ENCODE results near the gene NAV1.

DNA sequence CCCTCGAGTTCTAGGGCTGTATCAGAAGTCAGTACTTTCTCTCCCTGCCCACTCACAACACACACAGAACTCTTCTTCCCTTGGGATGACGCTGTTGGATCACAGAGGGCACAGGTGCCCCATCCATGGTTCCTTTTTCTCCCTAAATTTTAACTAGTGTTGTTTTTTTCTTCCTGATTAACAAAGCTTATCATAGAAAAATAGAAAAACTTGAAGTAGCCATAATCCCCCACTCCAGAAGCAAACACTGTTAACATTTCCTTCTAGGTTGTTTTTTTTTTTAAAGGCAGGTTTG lies 27.5 kb downstream of the NAV1 start:
- TF ChIP-seq EP300 (IDR thresholded peaks at IDR 0.05) (no peak), POLR2A (IDR thresholded peaks at IDR 0.05) (no peak), POLR2AphosphoS5 (IDR thresholded peaks at IDR 0.05) (no peak)
- TF ChIP-seq, protein P1, sequence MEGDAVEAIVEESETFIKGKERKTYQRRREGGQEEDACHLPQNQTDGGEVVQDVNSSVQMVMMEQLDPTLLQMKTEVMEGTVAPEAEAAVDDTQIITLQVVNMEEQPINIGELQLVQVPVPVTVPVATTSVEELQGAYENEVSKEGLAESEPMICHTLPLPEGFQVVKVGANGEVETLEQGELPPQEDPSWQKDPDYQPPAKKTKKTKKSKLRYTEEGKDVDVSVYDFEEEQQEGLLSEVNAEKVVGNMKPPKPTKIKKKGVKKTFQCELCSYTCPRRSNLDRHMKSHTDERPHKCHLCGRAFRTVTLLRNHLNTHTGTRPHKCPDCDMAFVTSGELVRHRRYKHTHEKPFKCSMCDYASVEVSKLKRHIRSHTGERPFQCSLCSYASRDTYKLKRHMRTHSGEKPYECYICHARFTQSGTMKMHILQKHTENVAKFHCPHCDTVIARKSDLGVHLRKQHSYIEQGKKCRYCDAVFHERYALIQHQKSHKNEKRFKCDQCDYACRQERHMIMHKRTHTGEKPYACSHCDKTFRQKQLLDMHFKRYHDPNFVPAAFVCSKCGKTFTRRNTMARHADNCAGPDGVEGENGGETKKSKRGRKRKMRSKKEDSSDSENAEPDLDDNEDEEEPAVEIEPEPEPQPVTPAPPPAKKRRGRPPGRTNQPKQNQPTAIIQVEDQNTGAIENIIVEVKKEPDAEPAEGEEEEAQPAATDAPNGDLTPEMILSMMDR (IDR thresholded peaks at IDR 0.05): no peak

Data from suprapubic skin (tissue), 4 donors.